Measurements from ENCODE around the gene CACNB4.

Gene CACNB4

GRCh38 chr2:152089238-152089637 is 9.6 kb downstream of the CACNB4 start:
- no peak for DNase-seq (ENCODE audit: low read depth in 2 of 2, low spot score in 1 of 2)

- DNase-seq (ENCODE audit: low read depth in 2 of 2, low spot score in 1 of 2), result no peak
These were observed 10.8 kb downstream of the CACNB4 start for GRCh38 chr2:152088006-152088405.

GRCh38 chr2:152086231-152086630 is 12.6 kb downstream of the CACNB4 start:
- no peak for DNase-seq (ENCODE audit: low read depth in 2 of 2, low spot score in 1 of 2)

GRCh38 chr2:152084076-152084475 is 14.8 kb downstream of the CACNB4 start:
- no peak for DNase-seq (ENCODE audit: low read depth in 2 of 2, low spot score in 1 of 2)

- no peak for DNase-seq (ENCODE audit: low read depth in 2 of 2, low spot score in 1 of 2)
These were observed 15.5 kb downstream of the CACNB4 start for GRCh38 chr2:152083202-152083875.

GRCh38 chr2:152078662-152079061 is 20.2 kb downstream of the CACNB4 start:
- no peak for DNase-seq (ENCODE audit: low read depth in 2 of 2, low spot score in 1 of 2)

GRCh38 chr2:152078023-152078422 is 20.8 kb downstream of the CACNB4 start:
- DNase-seq (ENCODE audit: low read depth in 2 of 2, low spot score in 1 of 2), result no peak

GRCh38 chr2:152075461-152076050 is 23.3 kb downstream of the CACNB4 start:
- DNase-seq (ENCODE audit: low read depth in 2 of 2, low spot score in 1 of 2), result no peak

- no peak for DNase-seq (ENCODE audit: low read depth in 2 of 2, low spot score in 1 of 2)
These were observed 26.8 kb downstream of the CACNB4 start for GRCh38 chr2:152072011-152072410.

GRCh38 chr2:152071518-152071917 is 27.3 kb downstream of the CACNB4 start:
- DNase-seq (ENCODE audit: low read depth in 2 of 2, low spot score in 1 of 2), result no peak

GRCh38 chr2:152071092-152071491 is 27.8 kb downstream of the CACNB4 start:
- DNase-seq (ENCODE audit: low read depth in 2 of 2, low spot score in 1 of 2), result no peak

- no peak for DNase-seq (ENCODE audit: low read depth in 2 of 2, low spot score in 1 of 2)
These were observed 30.6 kb downstream of the CACNB4 start for GRCh38 chr2:152068226-152068625.

GRCh38 chr2:152067823-152068222 is 31.0 kb downstream of the CACNB4 start:
- no peak for DNase-seq (ENCODE audit: low read depth in 2 of 2, low spot score in 1 of 2)

GRCh38 chr2:152065945-152066344 is 32.9 kb downstream of the CACNB4 start:
- no peak for DNase-seq (ENCODE audit: low read depth in 2 of 2, low spot score in 1 of 2)

GRCh38 chr2:152064001-152064400 is 34.8 kb downstream of the CACNB4 start:
- DNase-seq (ENCODE audit: low read depth in 2 of 2, low spot score in 1 of 2), result no peak

GRCh38 chr2:152063325-152063924 is 35.4 kb downstream of the CACNB4 start:
- DNase-seq (ENCODE audit: low read depth in 2 of 2, low spot score in 1 of 2), result no peak

GRCh38 chr2:152062125-152063091 is 36.4 kb downstream of the CACNB4 start:
- DNase-seq (ENCODE audit: low read depth in 2 of 2, low spot score in 1 of 2), result no peak

GRCh38 chr2:152061383-152061782 is 37.5 kb downstream of the CACNB4 start:
- DNase-seq (ENCODE audit: low read depth in 2 of 2, low spot score in 1 of 2), result no peak

- DNase-seq (ENCODE audit: low read depth in 2 of 2, low spot score in 1 of 2), result no peak
These were observed 40.2 kb downstream of the CACNB4 start for GRCh38 chr2:152058655-152059054.

- no peak for DNase-seq (ENCODE audit: low read depth in 2 of 2, low spot score in 1 of 2)
These were observed 42.4 kb downstream of the CACNB4 start for GRCh38 chr2:152056418-152056817.

- no peak for DNase-seq (ENCODE audit: low read depth in 2 of 2, low spot score in 1 of 2)
These were observed 43.3 kb downstream of the CACNB4 start for GRCh38 chr2:152055366-152056108.
